PC-3 (cell line): ENCODE data around the gene BHLHA9.

ENCODE experiments used
- EZH2 ChIP-seq: fragments of 300-600 bp; sonication (generic); IDR thresholded peaks from one replicate; pipeline ENCODE4 v1.6.1; 2017; ENCODE audit warnings: antibody characterized with exemption, mild to moderate bottlenecking, low read length; ENCODE audit not compliant: unreplicated experiment
- EZH2phosphoT487 ChIP-seq: fragments of 300-600 bp; sonication (generic); IDR thresholded peaks from 2 replicates; pipeline ENCODE4 v1.6.1; 2018; ENCODE audit warnings: mild to moderate bottlenecking, antibody characterized with exemption, low read length, borderline replicate concordance
- TF ChIP-seq, protein P1 (sequence below): fragments of 300-600 bp; sonication (generic); conservative IDR thresholded peaks from 2 replicates; pipeline ENCODE4 v1.5.1; 2017; ENCODE audit warnings: antibody characterized with exemption, low read depth, mild to moderate bottlenecking, low read length

DNA sequence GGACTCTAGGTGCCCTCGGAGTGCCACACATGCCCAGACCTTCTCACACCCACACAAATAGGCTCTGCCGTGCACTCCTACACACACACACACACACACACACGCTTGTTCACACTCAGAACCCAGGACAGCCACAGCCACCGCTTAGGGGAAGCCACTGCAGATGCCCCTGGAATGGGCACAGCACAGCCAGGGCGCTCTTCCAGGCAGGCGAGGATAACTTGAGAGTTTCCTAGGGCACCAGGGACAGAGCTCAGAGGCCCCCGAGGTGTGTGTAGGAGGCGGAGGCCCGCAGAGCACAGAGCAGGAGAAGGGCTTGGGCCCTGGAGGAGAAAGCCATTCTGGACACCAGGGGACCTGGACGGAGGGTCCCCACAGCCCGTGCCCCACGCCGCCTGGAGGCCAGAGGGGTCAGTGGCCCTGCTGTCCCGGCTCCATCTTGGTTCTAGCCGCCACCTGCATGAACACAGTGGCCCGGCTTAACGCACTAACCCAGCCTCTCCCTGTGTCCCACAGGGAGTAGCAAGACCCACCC is 30.2 kb downstream of the BHLHA9 start:
- TF ChIP-seq, protein P1, sequence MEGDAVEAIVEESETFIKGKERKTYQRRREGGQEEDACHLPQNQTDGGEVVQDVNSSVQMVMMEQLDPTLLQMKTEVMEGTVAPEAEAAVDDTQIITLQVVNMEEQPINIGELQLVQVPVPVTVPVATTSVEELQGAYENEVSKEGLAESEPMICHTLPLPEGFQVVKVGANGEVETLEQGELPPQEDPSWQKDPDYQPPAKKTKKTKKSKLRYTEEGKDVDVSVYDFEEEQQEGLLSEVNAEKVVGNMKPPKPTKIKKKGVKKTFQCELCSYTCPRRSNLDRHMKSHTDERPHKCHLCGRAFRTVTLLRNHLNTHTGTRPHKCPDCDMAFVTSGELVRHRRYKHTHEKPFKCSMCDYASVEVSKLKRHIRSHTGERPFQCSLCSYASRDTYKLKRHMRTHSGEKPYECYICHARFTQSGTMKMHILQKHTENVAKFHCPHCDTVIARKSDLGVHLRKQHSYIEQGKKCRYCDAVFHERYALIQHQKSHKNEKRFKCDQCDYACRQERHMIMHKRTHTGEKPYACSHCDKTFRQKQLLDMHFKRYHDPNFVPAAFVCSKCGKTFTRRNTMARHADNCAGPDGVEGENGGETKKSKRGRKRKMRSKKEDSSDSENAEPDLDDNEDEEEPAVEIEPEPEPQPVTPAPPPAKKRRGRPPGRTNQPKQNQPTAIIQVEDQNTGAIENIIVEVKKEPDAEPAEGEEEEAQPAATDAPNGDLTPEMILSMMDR: no peak
- TF ChIP-seq EZH2: no peak
- no peak for TF ChIP-seq EZH2phosphoT487
